Activated CD8-positive, alpha-beta memory T cell treated with anti-CD3 and anti-CD28 coated beads for 1 hour (primary cell): ENCODE data around the gene PGAP2.

Experiments used
- DNase-seq, 2 donors: peaks; one replicate each; pipeline ENCODE4 v3.0.0-alpha.2; 2020; ENCODE audit warnings: low read depth in 1 of 2; ENCODE audit errors: extremely low read depth in 1 of 2

The PGAP2 gene

GRCh38 chr11:3831378-3832239 lies 23.2 kb downstream of the PGAP2 start:
- no peak for DNase-seq

GRCh38 chr11:3832816-3833215 lies 24.5 kb downstream of the PGAP2 start:
- DNase-seq: no peak

GRCh38 chr11:3833449-3833848 lies 25.1 kb downstream of the PGAP2 start:
- DNase-seq: no peak

- no peak for DNase-seq
Observed at GRCh38 chr11:3834349-3834663, 25.9 kb downstream of the PGAP2 start.

GRCh38 chr11:3834664-3835461 lies 26.5 kb downstream of the PGAP2 start:
- DNase-seq: no peak

- no peak for DNase-seq
Observed at GRCh38 chr11:3835751-3836150, 27.4 kb downstream of the PGAP2 start.

- DNase-seq: peak in 1 of 2 donors; percentile 37
Observed at GRCh38 chr11:3836903-3837302, 28.5 kb downstream of the PGAP2 start.

- DNase-seq: no peak
Observed at GRCh38 chr11:3837793-3838192, 29.4 kb downstream of the PGAP2 start.

- no peak for DNase-seq
Observed at GRCh38 chr11:3838504-3838903, 30.1 kb downstream of the PGAP2 start.

- no peak for DNase-seq
Observed at GRCh38 chr11:3840004-3840869, 31.9 kb downstream of the PGAP2 start.

- DNase-seq: peak in 1 of 2 donors; percentile 55
Observed at GRCh38 chr11:3840870-3841425, 32.6 kb downstream of the PGAP2 start, which contains the start of gene RHOG. Gene RHOG (minus strand): TSS chr11:3840959. CDS start chr11:3828138, 12,821 bp downstream.

- DNase-seq: peak; percentile 84 to 91
Observed at GRCh38 chr11:3841426-3842350, 33.3 kb downstream of the PGAP2 start.

- DNase-seq: no peak
Observed at GRCh38 chr11:3843326-3843725, 35.0 kb downstream of the PGAP2 start.

GRCh38 chr11:3845246-3845645 lies 36.9 kb downstream of the PGAP2 start:
- no peak for DNase-seq

- DNase-seq: no peak
Observed at GRCh38 chr11:3845670-3846069, 37.3 kb downstream of the PGAP2 start.

- no peak for DNase-seq
Observed at GRCh38 chr11:3849297-3849874, 41.0 kb downstream of the PGAP2 start.

- DNase-seq: no peak
Observed at GRCh38 chr11:3853545-3853842, 45.1 kb downstream of the PGAP2 start.

- peak; percentile 30 to 59 for DNase-seq
Observed at GRCh38 chr11:3853899-3854659, 45.7 kb downstream of the PGAP2 start.

GRCh38 chr11:3854660-3854976 lies 46.3 kb downstream of the PGAP2 start:
- no peak for DNase-seq
